ENCODE data around the gene OR4E1. TPM values are rescaled to one million over a fixed set of nuclear protein-coding genes. Genes with fewer than 3 reads are reported as not detected.

OR4E1 gene
- total and polyA plus RNA-seq, 9 of the 15 experiments (the other 6 are each of a cell fraction or from before 2014, with no cell fraction given), result not detected

DNA sequence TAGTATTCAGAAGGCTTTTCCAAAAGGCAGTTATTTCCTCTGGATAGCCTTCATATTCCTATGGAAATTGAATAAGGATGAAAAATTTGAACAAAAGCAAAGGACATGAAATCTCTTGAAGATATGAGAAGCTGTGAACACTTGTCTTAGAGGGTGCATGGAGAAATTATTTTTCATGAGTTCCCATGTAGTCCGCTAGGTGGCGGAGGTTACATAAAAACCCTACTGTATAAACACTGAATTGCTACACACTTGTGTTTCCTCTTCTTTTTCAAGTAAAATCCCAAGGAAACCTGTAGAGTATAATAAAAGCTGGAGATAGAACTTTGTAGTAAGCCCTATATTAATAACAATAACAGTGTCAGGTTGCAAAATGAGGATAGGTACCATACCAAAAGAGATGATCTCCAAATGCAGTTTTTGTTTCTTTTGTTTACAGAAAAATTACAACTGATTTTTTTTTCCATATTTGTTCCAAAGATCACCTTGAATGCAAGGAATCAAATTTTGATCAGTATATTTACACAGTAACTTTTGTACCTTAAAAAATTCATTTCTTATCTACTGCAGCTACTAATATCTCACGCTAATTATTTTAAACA lies 37.8 kb upstream of the OR4E1 start (continued):
- TF ChIP-seq SMARCA4 (IDR thresholded peaks at IDR 0.05) (no peak), ZKSCAN3 (CRISPR knock-in tag; IDR thresholded peaks at IDR 0.05) (no peak), HDAC1 (IDR thresholded peaks at IDR 0.05) (no peak), HDAC3 (IDR thresholded peaks at IDR 0.05; ENCODE audit: borderline replicate concordance, partially characterized antibody) (no peak)

DNA sequence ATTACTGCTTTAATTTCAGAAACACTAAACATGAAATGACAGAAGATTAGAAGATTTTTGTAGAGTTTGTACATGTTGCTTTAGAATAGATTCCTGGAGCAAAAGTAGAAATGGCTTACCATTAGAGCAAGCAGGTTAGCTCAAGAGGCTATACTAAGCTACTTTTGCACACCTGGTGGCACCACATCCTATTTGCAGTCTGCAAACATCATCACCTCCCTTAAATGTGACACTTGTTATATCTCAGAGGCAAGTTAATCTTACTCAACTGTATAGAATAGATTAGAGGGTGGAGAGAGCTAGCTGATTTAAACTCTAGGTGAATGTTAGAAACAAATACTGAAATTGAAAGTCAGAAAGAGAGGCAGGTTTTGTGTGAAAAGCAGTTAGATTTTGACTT lies 30.7 kb upstream of the OR4E1 start:
- BruUV-seq (replicated peaks), result no TSS peak
- Histone ChIP-seq H3K36me3 (ENCODE audit: control insufficient read depth, insufficient read depth, low read length) (no peaks in the 10 kb centered on the region), H3K9ac (ENCODE audit: insufficient read depth in 1 of 2, low read depth in 2 of 2, low read length in 2 of 2) (no peak overlapping the region), H3K4me1 (replicated peaks in 1 of 2; ENCODE audit: control insufficient read depth in 2 of 2, insufficient read depth in 2 of 2, low read length in 2 of 2) (no peaks in the 10 kb centered on the region), H4K20me1 (replicated peaks; ENCODE audit: control insufficient read depth, insufficient read depth, low read length) (no peaks in the 10 kb centered on the region), H2AFZ (ENCODE audit: low read depth, low read length) (no peak overlapping the region), H3K4me2 (ENCODE audit: insufficient read depth, low read length) (no peak overlapping the region), H3K79me2 (ENCODE audit: control insufficient read depth, insufficient read depth, low read length) (no peaks in the 10 kb centered on the region), H3K27ac (ENCODE audit: extremely low read depth, low read depth, low read length) (no peak overlapping the region), H3K9me1 (ENCODE audit: control insufficient read depth, insufficient read depth, low read length) (no peaks in the 10 kb centered on the region), H3K9me3 (replicated peaks; ENCODE audit: control insufficient read depth, insufficient read depth, low read depth, low read length) (no peaks in the 10 kb centered on the region), H3K27me3 (ENCODE audit: control insufficient read depth in 2 of 2, insufficient read depth in 2 of 2, low read length in 2 of 2) (no peaks in the 10 kb centered on the region; a peak in 1 of 5 replicates), H3K4me3 (no peak overlapping the region)
- FAIRE-seq (no peak), DNase-seq (ENCODE audit: extremely low read depth in 1 of 4, low spot score in 3 of 4) (no peak), ATAC-seq (no peak)
- no peak for TF ChIP-seq CC2D1A (IDR thresholded peaks at IDR 0.05)
- TF ChIP-seq BMI1 (IDR thresholded peaks at IDR 0.05; ENCODE audit: low read length), result no peak
- TF ChIP-seq TBP (optimal IDR thresholded peaks at IDR 0.05; ENCODE audit: low read depth, low read length), result no peak
- no peak for TF ChIP-seq POLR2H (tag; IDR thresholded peaks at IDR 0.05; ENCODE audit: low read depth)
- TF ChIP-seq POLR3G (IDR thresholded peaks at IDR 0.05; ENCODE audit: extremely low read depth, insufficient read length, insufficient replicate concordance), result no peak
- TF ChIP-seq STAT5A (IDR thresholded peaks at IDR 0.05; ENCODE audit: borderline replicate concordance, low read length), result no peak
- no peak for TF ChIP-seq HSF4 (CRISPR knock-in tag; IDR thresholded peaks at IDR 0.05; ENCODE audit: borderline replicate concordance)
- no peak for TF ChIP-seq KAT2B (IDR thresholded peaks at IDR 0.05; ENCODE audit: low read depth, low read length)
- TF ChIP-seq HDAC1 (IDR thresholded peaks at IDR 0.05), result no peak
- no peak for TF ChIP-seq TCF7L2 (IDR thresholded peaks at IDR 0.05; ENCODE audit: low read depth, low read length)
- TF ChIP-seq SOX6 (IDR thresholded peaks at IDR 0.05), result no peak
- TF ChIP-seq, protein P1, sequence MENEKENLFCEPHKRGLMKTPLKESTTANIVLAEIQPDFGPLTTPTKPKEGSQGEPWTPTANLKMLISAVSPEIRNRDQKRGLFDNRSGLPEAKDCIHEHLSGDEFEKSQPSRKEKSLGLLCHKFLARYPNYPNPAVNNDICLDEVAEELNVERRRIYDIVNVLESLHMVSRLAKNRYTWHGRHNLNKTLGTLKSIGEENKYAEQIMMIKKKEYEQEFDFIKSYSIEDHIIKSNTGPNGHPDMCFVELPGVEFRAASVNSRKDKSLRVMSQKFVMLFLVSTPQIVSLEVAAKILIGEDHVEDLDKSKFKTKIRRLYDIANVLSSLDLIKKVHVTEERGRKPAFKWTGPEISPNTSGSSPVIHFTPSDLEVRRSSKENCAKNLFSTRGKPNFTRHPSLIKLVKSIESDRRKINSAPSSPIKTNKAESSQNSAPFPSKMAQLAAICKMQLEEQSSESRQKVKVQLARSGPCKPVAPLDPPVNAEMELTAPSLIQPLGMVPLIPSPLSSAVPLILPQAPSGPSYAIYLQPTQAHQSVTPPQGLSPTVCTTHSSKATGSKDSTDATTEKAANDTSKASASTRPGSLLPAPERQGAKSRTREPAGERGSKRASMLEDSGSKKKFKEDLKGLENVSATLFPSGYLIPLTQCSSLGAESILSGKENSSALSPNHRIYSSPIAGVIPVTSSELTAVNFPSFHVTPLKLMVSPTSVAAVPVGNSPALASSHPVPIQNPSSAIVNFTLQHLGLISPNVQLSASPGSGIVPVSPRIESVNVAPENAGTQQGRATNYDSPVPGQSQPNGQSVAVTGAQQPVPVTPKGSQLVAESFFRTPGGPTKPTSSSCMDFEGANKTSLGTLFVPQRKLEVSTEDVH (IDR thresholded peaks at IDR 0.05; ENCODE audit: low read depth, partially characterized antibody), result no peak
- TF ChIP-seq, protein P2, sequence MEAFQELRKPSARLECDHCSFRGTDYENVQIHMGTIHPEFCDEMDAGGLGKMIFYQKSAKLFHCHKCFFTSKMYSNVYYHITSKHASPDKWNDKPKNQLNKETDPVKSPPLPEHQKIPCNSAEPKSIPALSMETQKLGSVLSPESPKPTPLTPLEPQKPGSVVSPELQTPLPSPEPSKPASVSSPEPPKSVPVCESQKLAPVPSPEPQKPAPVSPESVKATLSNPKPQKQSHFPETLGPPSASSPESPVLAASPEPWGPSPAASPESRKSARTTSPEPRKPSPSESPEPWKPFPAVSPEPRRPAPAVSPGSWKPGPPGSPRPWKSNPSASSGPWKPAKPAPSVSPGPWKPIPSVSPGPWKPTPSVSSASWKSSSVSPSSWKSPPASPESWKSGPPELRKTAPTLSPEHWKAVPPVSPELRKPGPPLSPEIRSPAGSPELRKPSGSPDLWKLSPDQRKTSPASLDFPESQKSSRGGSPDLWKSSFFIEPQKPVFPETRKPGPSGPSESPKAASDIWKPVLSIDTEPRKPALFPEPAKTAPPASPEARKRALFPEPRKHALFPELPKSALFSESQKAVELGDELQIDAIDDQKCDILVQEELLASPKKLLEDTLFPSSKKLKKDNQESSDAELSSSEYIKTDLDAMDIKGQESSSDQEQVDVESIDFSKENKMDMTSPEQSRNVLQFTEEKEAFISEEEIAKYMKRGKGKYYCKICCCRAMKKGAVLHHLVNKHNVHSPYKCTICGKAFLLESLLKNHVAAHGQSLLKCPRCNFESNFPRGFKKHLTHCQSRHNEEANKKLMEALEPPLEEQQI (IDR thresholded peaks at IDR 0.05), result no peak
- TF ChIP-seq, protein P3, sequence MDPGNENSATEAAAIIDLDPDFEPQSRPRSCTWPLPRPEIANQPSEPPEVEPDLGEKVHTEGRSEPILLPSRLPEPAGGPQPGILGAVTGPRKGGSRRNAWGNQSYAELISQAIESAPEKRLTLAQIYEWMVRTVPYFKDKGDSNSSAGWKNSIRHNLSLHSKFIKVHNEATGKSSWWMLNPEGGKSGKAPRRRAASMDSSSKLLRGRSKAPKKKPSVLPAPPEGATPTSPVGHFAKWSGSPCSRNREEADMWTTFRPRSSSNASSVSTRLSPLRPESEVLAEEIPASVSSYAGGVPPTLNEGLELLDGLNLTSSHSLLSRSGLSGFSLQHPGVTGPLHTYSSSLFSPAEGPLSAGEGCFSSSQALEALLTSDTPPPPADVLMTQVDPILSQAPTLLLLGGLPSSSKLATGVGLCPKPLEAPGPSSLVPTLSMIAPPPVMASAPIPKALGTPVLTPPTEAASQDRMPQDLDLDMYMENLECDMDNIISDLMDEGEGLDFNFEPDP (CRISPR knock-in tag; IDR thresholded peaks at IDR 0.05), result no peak
- in situ Hi-C loops (cut with MboI) (no loop called here), intact Hi-C loops (cut with micrococcal nuclease) (no loop called here)
- ChIA-PET POLR2A (no interaction called here), CTCF (ENCODE audit: low intra/inter-chr PET ratio) (no interaction called here)

Data from K562 (cell line).